ENCODE data around the gene PTPRQ.
"Not testable (repeated sequence)": the region's sequence is repeated elsewhere in the genome, so short reads cannot be mapped to it uniquely, and the experiment has no call there.

Gene PTPRQ

GRCh38 chr12:80472911-80473500 is 29.0 kb downstream of the PTPRQ start:
- DNase-seq (ENCODE audit: low spot score), result peak; percentile 34

GRCh38 chr12:80477521-80478145 is 33.6 kb downstream of the PTPRQ start:
- not testable (repeated sequence) for DNase-seq (ENCODE audit: low spot score)

DNA sequence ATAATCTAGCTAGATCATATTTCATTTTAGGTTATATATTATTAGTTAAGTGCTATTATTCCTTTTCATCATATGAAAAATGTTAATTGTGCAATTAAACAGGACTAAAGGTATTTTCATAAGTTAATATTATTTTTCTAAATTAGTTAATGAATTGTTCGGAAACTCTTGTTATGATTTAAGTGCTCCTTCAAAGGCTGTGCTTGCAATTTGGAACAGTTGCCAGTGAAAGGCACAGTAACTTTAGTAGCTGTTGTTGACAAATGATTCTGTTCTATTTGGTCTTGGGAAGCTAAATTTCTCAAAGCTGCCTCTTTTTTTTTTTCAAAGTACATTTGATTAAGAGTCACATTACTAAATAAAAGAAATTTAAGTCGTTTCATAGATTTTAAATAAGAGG is 40.7 kb downstream of the PTPRQ start:
- DNase-seq (ENCODE audit: low spot score), result no peak

DNA sequence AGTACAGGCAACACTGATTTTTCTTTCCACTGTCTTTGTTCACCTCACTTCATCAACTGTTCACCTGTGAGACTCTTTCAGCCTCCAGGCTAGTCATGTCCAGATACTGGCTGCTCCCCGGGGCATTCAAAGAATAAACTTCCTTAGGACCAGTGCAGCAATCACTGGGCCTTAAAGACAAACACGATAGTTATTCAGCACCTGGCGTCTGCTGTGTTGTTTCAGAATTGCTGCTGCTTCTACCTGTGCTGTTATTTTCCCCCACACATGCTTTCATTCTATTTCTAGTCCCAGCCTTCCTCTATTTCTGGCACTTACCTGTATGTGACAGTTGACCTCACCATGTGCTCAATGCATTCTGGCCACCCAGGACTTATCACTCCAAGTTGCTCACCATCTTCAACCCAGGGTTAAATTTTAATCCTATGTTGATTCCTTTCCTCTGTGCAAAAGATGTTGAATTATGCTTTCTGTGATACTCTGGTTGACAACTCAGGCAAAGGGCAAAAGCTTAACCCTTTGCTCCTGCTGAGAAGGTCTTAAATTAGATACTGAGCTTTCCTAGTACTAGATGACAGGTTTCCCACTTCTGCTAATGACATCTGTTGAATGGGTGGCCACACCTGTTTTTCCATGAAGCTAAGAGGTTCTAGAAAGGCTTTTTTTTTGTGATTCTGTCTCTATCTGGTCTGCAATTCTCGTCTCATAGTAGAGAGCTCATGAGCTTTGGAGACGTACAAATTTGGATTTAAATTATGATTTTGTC is 41.4 kb downstream of the PTPRQ start:
- no peak for DNase-seq (ENCODE audit: low spot score)

DNA sequence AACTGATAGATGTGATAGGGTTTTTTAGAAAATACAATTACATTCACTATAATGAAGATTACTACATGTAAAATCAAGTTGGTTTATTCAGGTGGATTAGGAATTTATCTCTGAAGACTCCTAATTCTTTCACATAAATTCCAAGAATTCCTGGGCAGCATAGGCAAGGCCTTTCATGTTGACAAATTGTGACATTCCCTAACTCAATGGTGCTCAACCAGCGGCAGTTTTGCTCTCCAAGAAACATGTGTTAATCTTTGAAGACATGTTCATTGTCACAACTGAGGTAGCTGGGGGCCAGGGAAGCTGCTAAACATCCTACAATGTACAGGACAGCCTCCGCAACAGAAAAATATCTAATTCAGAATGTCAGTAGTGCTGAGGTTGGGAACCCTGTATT is 46.3 kb downstream of the PTPRQ start:
- DNase-seq (ENCODE audit: low spot score), result no peak

- no peak for DNase-seq (ENCODE audit: low spot score)
Measured at GRCh38 chr12:80491166-80491565, 47.1 kb downstream of the PTPRQ start.

DNA sequence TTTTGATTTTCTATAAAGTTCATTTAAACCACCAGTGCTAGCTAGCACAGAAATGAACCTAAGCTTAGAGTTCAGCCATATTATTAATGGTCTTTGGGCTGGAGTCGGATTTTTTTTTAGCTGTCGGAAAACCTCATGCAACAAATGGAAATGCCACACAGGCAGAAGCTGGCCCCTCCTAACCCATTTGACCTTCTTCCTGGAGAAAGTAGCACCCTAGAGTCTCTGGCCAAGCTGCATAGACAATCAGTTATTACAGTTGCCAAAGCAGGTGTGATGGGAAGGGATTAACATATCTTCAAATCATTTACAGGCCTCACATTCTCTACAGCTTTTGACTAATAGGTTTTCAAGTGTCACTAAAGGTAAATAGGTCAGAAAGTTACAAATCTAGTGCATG is 49.4 kb downstream of the PTPRQ start:
- DNase-seq (ENCODE audit: low spot score), result no peak

GRCh38 chr12:80494836-80495235 is 50.8 kb downstream of the PTPRQ start:
- no peak for DNase-seq (ENCODE audit: low spot score)

DNA sequence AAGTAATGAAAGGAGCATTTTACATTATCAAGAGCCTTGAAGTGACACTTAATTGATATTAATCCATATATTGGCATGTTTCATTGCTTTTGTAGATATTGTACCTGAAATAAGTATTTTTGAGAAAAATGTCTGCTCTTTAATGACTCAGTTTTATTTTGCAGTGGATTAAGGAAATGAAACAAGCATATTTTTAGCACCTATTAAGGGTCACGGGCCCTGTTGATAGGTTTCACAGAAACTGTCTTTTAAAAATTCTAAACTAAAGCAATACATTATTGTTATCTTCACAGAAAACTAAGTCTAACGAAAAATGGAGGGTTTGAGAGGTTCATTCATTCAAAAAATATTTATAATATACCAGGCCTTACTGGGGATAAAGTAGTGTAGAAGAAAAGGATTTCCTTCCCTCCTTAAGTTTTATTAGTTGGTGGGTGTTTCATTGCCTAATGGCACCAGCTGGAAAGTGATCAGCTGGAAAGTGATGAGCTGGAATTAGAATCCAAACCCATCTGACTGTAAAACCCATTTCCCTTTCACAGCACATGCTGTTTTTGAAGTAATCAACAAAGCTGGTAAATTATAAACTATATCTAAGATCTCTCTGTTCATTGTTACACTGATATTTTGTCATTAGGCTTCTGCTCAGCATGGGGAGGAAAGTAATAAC is 54.2 kb downstream of the PTPRQ start:
- DNase-seq (ENCODE audit: low spot score), result no peak

- DNase-seq (ENCODE audit: low spot score), result no peak
Measured at GRCh38 chr12:80504389-80505163, 60.5 kb downstream of the PTPRQ start.

- DNase-seq (ENCODE audit: low spot score), result peak; percentile 22
Measured at GRCh38 chr12:80509781-80510556, 65.9 kb downstream of the PTPRQ start.

- DNase-seq (ENCODE audit: low spot score), result no peak
Measured at GRCh38 chr12:80512781-80513180, 68.7 kb downstream of the PTPRQ start.

DNA sequence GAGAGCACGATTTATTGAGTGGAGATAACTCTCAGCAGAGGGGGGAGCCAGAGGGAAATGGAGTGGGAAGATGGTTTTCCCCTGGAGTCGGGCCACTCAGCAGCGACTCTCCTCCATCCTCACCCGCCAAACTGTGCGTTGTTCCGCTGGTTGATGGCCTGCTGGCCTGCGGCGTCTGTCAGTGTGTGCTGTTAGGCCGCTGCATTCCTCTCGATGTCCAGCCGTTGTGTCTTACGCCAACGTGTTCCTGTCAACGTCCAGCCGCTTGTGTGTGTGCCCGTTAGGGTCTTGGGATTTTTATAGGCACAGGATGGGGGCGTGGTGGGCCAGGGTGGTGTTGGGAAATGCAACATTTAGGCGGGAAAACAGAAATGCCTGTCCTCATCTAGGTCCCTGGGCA is 69.2 kb downstream of the PTPRQ start:
- no peak for DNase-seq (ENCODE audit: low spot score)

GRCh38 chr12:80517655-80518054 is 73.6 kb downstream of the PTPRQ start:
- no peak for DNase-seq (ENCODE audit: low spot score)

- no peak for DNase-seq (ENCODE audit: low spot score)
Measured at GRCh38 chr12:80531646-80532045, 87.6 kb downstream of the PTPRQ start.

DNA sequence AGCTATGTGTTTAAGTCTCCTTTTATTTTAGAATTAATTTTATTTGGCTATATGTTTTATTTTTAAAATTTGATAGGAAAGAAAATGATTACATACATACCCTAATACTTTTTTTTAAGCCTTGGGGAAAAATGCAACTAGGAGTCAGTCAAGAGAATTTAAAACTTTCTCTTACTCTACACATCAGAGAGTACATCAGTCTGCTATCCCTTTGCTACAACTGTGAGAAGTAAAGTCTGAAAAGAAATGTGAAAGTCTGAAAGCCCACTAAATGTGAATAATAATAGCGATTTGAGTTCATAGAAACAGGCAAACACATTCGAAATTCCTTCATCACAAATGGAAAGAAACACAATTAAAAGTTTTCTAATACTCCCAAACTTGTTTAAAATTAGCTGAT is 95.0 kb downstream of the PTPRQ start:
- no peak for DNase-seq (ENCODE audit: low spot score)

GRCh38 chr12:80549298-80549697 is 105.3 kb downstream of the PTPRQ start:
- no peak for DNase-seq (ENCODE audit: low spot score)

- peak; percentile 63 for DNase-seq (ENCODE audit: low spot score)
Measured at GRCh38 chr12:80551897-80552296, 107.9 kb downstream of the PTPRQ start.

DNA sequence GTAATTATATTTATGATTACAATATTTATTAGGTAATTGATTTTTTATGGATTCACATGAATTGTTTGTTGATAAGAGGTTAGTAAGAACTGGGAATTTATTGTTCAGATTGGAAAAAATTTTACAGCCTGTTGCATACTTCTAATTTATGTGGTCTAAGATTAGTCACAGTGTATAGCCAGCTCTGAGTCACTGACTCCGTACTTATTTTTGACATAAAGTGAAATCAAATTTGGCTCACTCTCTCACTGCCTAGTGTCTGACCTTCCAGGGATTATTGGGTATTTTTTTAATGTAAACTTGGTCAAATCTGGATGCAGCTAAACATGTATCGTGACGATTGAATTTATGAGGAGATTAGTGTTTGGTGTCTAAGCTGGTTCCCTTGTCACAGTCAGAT is 109.3 kb downstream of the PTPRQ start:
- peak; percentile 62 for DNase-seq (ENCODE audit: low spot score)

DNA sequence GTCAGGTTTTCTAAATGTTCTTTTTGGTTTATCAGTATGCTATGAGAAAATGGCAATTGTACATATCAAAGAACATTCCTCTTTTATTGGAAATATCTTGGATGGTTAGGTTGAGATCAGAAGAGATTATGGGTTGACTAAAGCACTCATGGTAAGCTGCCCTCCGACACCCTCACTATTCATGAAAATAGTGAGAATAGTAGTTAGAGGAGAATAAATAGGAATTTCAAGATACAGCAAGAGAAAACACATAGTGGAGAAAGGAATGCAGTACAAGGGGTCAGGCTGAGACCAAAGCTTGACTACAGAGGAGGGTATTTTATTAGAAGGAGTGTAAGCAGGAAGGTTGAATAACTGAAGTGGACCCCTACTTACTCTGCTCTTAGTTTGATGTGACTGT is 112.5 kb downstream of the PTPRQ start:
- DNase-seq (ENCODE audit: low spot score), result peak; percentile 13

- no peak for DNase-seq (ENCODE audit: low spot score)
Measured at GRCh38 chr12:80559766-80560165, 115.7 kb downstream of the PTPRQ start.

All from GM03348 (cell line).